ENCODE measurements around the gene KATNBL1. TPM values are rescaled to one million over a fixed set of nuclear protein-coding genes. Genes with fewer than 3 reads are reported as not detected.

The KATNBL1 gene
- total RNA-seq, 1 donor from 2014 or later = 54.6 TPM

- peak; percentile 3 for DNase-seq (ENCODE audit: low read depth)
- Mint-ChIP-seq H3K9me3 (ENCODE audit: unreplicated experiment) (peaks cover 25% of the 10 kb centered on the region), H3K36me3 (ENCODE audit: low read depth, unreplicated experiment) (peaks cover 56% of the 10 kb centered on the region)
Observed at GRCh38 chr15:34161329-34161963, 48.5 kb downstream of the KATNBL1 start.

GRCh38 chr15:34160735-34161134 lies 49.2 kb downstream of the KATNBL1 start:
- DNase-seq (ENCODE audit: low read depth) (no peak), FAIRE-seq (no peak)
- Mint-ChIP-seq H3K27ac (ENCODE audit: unreplicated experiment) (no peak overlapping the region), H3K27me3 (ENCODE audit: low read depth, unreplicated experiment) (no peaks in the 10 kb centered on the region), H3K4me1 (ENCODE audit: low read depth, unreplicated experiment) (no peaks in the 10 kb centered on the region), H3K9me3 (ENCODE audit: unreplicated experiment) (peaks cover 29% of the 10 kb centered on the region), H3K36me3 (ENCODE audit: low read depth, unreplicated experiment) (peaks cover 63% of the 10 kb centered on the region), H3K4me3 (ENCODE audit: unreplicated experiment) (no peak overlapping the region)
- no peak overlapping the region for H3K4me2 ChIP-seq (ENCODE audit: low read length)
- peaks cover 49% of the 10 kb centered on the region for H3K79me2 ChIP-seq (ENCODE audit: insufficient read depth, low read length)
- H3K27ac ChIP-seq (ENCODE audit: low read depth, low read length) = no peak overlapping the region
- H3K27me3 ChIP-seq (ENCODE audit: insufficient read depth, low read length) = no peaks in the 10 kb centered on the region
- peaks cover 13% of the 10 kb centered on the region for H4K20me1 ChIP-seq (ENCODE audit: insufficient read depth, low read length)
- H3K4me3 ChIP-seq (ENCODE audit: insufficient read depth, low read depth, low read length) = no peak overlapping the region
- no peak for TF ChIP-seq EZH2 (IDR thresholded peaks at IDR 0.05; ENCODE audit: insufficient read depth, low read length)
- no peak for TF ChIP-seq CTCF (IDR thresholded peaks at IDR 0.05; ENCODE audit: insufficient read depth, low read depth, low read length)
- no peak overlapping the region for H2AFZ ChIP-seq (ENCODE audit: low read depth, low read length)
- H3K36me3 ChIP-seq (ENCODE audit: insufficient read depth, low read length) = peaks cover 19% of the 10 kb centered on the region
- peaks cover 17% of the 10 kb centered on the region for H3K9me3 ChIP-seq (ENCODE audit: insufficient read depth, low read depth, low read length)
- H3K4me1 ChIP-seq (ENCODE audit: insufficient read depth, low read length) = no peaks in the 10 kb centered on the region
- no peak overlapping the region for H3K9ac ChIP-seq (ENCODE audit: low read length)

More at GRCh38 chr15:34161329-34161963, 48.5 kb downstream of the KATNBL1 start:
- Mint-ChIP-seq H3K4me1 (ENCODE audit: low read depth, unreplicated experiment) (no peaks in the 10 kb centered on the region), H3K4me3 (ENCODE audit: unreplicated experiment) (peak overlapping the region; percentile 9), H3K27me3 (ENCODE audit: low read depth, unreplicated experiment) (no peaks in the 10 kb centered on the region), H3K27ac (ENCODE audit: unreplicated experiment) (peak overlapping the region; percentile 23)
- Histone ChIP-seq H3K4me1 (ENCODE audit: insufficient read depth, low read length) (no peaks in the 10 kb centered on the region), H3K9me3 (ENCODE audit: insufficient read depth, low read depth, low read length) (peaks cover 12% of the 10 kb centered on the region), H3K36me3 (ENCODE audit: insufficient read depth, low read length) (peaks cover 16% of the 10 kb centered on the region), H2AFZ (ENCODE audit: low read depth, low read length) (no peak overlapping the region), H4K20me1 (ENCODE audit: insufficient read depth, low read length) (peaks cover 20% of the 10 kb centered on the region), H3K79me2 (ENCODE audit: insufficient read depth, low read length) (peaks cover 56% of the 10 kb centered on the region), H3K9ac (ENCODE audit: low read length) (no peak overlapping the region), H3K27me3 (ENCODE audit: insufficient read depth, low read length) (no peaks in the 10 kb centered on the region), H3K4me2 (ENCODE audit: low read length) (no peak overlapping the region), H3K4me3 (ENCODE audit: insufficient read depth, low read depth, low read length) (no peak overlapping the region), H3K27ac (ENCODE audit: low read depth, low read length) (no peak overlapping the region)
- TF ChIP-seq CTCF (IDR thresholded peaks at IDR 0.05; ENCODE audit: insufficient read depth, low read depth, low read length) (no peak), EZH2 (IDR thresholded peaks at IDR 0.05; ENCODE audit: insufficient read depth, low read length) (no peak)
- FAIRE-seq = no peak

GRCh38 chr15:34158355-34158754 lies 51.5 kb downstream of the KATNBL1 start:
- Mint-ChIP-seq H3K9me3 (ENCODE audit: unreplicated experiment) (peaks cover 45% of the 10 kb centered on the region), H3K4me1 (ENCODE audit: low read depth, unreplicated experiment) (peaks cover 5% of the 10 kb centered on the region), H3K36me3 (ENCODE audit: low read depth, unreplicated experiment) (peaks cover 80% of the 10 kb centered on the region), H3K4me3 (ENCODE audit: unreplicated experiment) (no peak overlapping the region), H3K27ac (ENCODE audit: unreplicated experiment) (no peak overlapping the region), H3K27me3 (ENCODE audit: low read depth, unreplicated experiment) (no peaks in the 10 kb centered on the region)
- H3K4me1 ChIP-seq (ENCODE audit: insufficient read depth, low read length) = no peaks in the 10 kb centered on the region
- no peak overlapping the region for H2AFZ ChIP-seq (ENCODE audit: low read depth, low read length)
- no peak overlapping the region for H3K9ac ChIP-seq (ENCODE audit: low read length)
- no peak overlapping the region for H3K4me3 ChIP-seq (ENCODE audit: insufficient read depth, low read depth, low read length)
- TF ChIP-seq EZH2 (IDR thresholded peaks at IDR 0.05; ENCODE audit: insufficient read depth, low read length) = no peak
- TF ChIP-seq CTCF (IDR thresholded peaks at IDR 0.05; ENCODE audit: insufficient read depth, low read depth, low read length) = no peak
- no peaks in the 10 kb centered on the region for H4K20me1 ChIP-seq (ENCODE audit: insufficient read depth, low read length)
- H3K79me2 ChIP-seq (ENCODE audit: insufficient read depth, low read length) = peaks cover 25% of the 10 kb centered on the region
- H3K27ac ChIP-seq (ENCODE audit: low read depth, low read length) = no peak overlapping the region
- no peak for DNase-seq (ENCODE audit: low read depth)
- peaks cover 34% of the 10 kb centered on the region for H3K36me3 ChIP-seq (ENCODE audit: insufficient read depth, low read length)
- no peak for FAIRE-seq
- no peak overlapping the region for H3K4me2 ChIP-seq (ENCODE audit: low read length)
- peaks cover 27% of the 10 kb centered on the region for H3K9me3 ChIP-seq (ENCODE audit: insufficient read depth, low read depth, low read length)
- no peaks in the 10 kb centered on the region for H3K27me3 ChIP-seq (ENCODE audit: insufficient read depth, low read length)

Measured in astrocyte (in vitro differentiated cells and primary cell).